GM19238 (cell line): ENCODE measurements around the gene YEATS2.
"Not testable (repeated sequence)": the region's sequence is repeated elsewhere in the genome, so short reads cannot be mapped to it uniquely, and the experiment has no call there.

Experiments used
- DNase-seq: peaks from one replicate; pipeline ENCODE4 v3.0.0; 2011; ENCODE audit warnings: low spot score; ENCODE audit not compliant: insufficient read length

YEATS2 gene

GRCh38 chr3:183711516-183711915 lies 13.9 kb downstream of the YEATS2 start:
- DNase-seq = no peak

GRCh38 chr3:183714622-183715021 lies 17.0 kb downstream of the YEATS2 start:
- DNase-seq = no peak

GRCh38 chr3:183718012-183718411 lies 20.4 kb downstream of the YEATS2 start:
- no peak for DNase-seq

- no peak for DNase-seq
Observed at GRCh38 chr3:183725387-183725786, 27.8 kb downstream of the YEATS2 start.

- no peak for DNase-seq
Observed at GRCh38 chr3:183728204-183728603, 30.6 kb downstream of the YEATS2 start.

- no peak for DNase-seq
Observed at GRCh38 chr3:183730361-183730760, 32.8 kb downstream of the YEATS2 start.

- DNase-seq = no peak
Observed at GRCh38 chr3:183731611-183732010, 34.0 kb downstream of the YEATS2 start.

GRCh38 chr3:183733553-183733952 lies 36.0 kb downstream of the YEATS2 start:
- no peak for DNase-seq

- no peak for DNase-seq
Observed at GRCh38 chr3:183734750-183735494, 37.3 kb downstream of the YEATS2 start.

GRCh38 chr3:183737116-183737515 lies 39.5 kb downstream of the YEATS2 start:
- DNase-seq = no peak

GRCh38 chr3:183740154-183740553 lies 42.6 kb downstream of the YEATS2 start:
- not testable (repeated sequence) for DNase-seq

- DNase-seq = no peak
Observed at GRCh38 chr3:183743231-183743630, 45.6 kb downstream of the YEATS2 start.

- no peak for DNase-seq
Observed at GRCh38 chr3:183745300-183746098, 47.9 kb downstream of the YEATS2 start.

GRCh38 chr3:183754052-183754451 lies 56.5 kb downstream of the YEATS2 start:
- DNase-seq = no peak

GRCh38 chr3:183762304-183762703 lies 64.7 kb downstream of the YEATS2 start:
- DNase-seq = no peak

- DNase-seq = no peak
Observed at GRCh38 chr3:183764847-183765731, 67.5 kb downstream of the YEATS2 start.

- DNase-seq = no peak
Observed at GRCh38 chr3:183766107-183766506, 68.5 kb downstream of the YEATS2 start.

GRCh38 chr3:183766745-183767606 lies 69.4 kb downstream of the YEATS2 start:
- peak; percentile 45 for DNase-seq

- no peak for DNase-seq
Observed at GRCh38 chr3:183768114-183768513, 70.5 kb downstream of the YEATS2 start.

- no peak for DNase-seq
Observed at GRCh38 chr3:183769453-183769852, 71.9 kb downstream of the YEATS2 start.

GRCh38 chr3:183774631-183775030 lies 77.0 kb downstream of the YEATS2 start:
- DNase-seq = no peak
